Activated CD8-positive, alpha-beta memory T cell treated with anti-CD3 and anti-CD28 coated beads for 24 hours (primary cell): ENCODE data around the gene NF1.
"Not testable (repeated sequence)": the region's sequence is repeated elsewhere in the genome, so short reads cannot be mapped to it uniquely, and the experiment has no call there.

Source experiments
- DNase-seq: peaks from one replicate; pipeline ENCODE4 v3.0.0-alpha.2; 2020

The NF1 gene

DNA sequence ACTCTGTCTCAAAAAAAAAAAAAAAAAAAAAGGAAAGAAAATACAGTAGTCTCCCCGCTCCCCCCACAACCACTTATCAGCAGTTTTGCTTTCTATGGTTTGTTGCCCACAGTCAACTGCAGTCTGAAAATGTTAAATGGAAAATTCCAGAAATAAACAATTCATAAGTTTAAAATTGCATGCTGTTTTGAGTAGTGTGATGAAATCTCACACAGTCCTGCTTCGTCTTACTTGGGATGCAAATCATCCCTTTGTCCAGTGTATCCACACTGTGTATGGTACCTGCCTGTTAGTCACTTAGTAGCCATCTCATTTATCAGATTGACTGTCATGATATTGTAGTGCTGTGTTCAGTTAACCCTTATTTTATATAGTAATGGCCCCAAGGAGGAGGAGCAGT, 41.5 kb downstream of the NF1 start:
- DNase-seq: no peak

GRCh38 chr17:31140111-31140510, 45.3 kb downstream of the NF1 start:
- no peak for DNase-seq

- DNase-seq: no peak
These were observed 49.7 kb downstream of the NF1 start for GRCh38 chr17:31144428-31144827.

DNA sequence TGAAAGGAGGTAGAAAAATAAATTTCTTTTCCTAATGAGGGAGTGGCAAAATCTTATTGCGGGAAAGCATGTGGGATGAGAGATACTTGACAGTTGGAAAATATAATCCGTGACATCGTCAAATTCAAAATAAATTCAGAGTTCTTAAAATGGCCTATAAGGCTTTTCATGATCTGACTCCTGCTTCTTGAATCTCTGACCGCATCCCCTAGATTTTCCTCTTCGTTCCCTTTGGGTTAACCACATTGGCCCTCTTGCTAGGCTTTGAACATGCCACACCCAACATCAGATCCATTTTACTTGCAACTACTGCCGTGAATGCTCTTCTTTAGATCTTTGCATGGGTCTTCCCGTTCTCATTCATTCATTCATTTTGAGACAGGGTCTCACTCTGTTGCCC, 50.1 kb downstream of the NF1 start:
- no peak for DNase-seq

- no peak for DNase-seq
These were observed 52.9 kb downstream of the NF1 start for GRCh38 chr17:31147507-31148202.

DNA sequence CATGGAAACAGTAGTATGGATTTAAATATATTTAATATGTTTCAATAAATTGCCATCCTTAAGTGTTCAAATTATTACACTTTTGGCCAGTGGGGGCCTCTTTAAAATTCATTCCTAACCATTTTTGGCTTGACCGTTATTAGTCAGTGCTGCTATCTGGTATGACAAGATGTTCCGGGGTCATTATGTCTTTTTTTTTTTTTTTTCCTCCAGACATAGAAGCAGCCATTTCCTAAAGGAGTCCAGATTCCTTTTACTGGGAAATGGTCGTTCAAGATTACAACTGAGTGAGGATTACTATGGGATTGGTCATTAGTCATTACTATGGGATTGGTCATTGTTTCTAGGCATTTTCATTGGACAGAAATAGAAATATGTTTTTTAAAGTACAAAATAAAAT, 53.4 kb downstream of the NF1 start:
- no peak for DNase-seq

DNA sequence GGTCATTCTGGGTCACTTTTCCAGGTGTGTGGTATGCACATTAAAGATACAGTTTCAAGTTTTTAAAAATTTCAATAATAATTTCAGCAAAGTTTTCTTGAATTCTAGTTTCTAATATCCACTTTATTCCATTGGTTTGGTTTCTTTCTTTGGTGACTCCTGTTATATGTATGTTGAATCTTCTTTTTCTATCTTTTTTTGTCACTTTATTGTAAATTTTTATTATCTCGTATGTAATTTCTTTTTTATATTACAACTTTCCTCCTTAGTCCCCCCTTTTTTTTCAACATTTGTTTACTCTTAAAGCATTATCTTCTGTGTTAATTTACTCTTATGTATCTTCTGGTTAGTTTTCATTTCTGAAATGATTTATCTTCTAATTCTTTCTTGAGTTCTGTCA, 57.5 kb downstream of the NF1 start:
- DNase-seq: no peak

DNA sequence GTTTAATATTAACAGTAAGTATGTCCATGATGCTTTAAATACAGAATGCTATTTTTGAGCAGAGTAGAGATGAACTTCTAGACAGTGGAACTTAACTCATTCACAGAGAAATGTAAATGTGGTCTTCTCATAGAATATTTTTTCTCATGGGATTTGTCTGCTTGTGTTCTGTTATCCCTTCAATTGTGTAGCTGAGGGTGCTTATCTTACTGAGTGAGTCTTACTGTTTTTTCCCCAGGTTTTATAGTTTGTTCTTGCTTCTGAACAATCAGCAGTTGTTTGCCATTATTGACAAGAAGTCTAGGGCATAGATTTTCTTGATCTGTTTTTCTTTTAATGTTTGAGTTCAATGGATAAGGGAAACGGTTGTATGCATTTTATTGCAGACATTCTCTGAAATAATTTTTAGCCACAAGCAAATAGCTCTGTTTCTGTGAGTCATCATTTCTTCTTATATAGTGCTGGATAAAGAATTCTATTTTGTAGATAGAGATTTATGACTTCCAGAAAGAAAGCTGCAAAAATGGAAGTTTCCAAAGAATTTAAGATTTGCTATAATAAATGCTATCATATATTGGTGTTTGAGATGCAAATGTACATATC, 60.5 kb downstream of the NF1 start:
- no peak for DNase-seq

DNA sequence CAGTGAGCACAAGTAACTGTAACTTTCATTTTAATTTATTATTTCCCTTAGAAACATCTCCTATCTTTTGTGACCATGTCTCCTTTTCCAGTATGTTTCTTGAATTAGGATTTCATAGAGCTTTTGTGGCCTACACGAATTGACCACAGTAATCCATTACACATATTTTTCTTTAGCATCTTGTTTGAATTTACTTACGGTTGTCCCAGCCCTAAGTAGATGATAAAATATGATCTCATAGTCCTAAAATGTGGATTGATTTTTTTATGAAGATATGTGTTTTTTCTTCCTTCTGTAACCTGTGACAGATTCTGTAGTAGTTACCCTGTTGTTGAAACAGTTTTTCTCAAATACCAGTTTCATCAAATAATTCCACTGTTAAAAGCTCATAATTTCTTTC, 61.5 kb downstream of the NF1 start:
- no peak for DNase-seq

GRCh38 chr17:31156864-31157263, 62.1 kb downstream of the NF1 start:
- not testable (repeated sequence) for DNase-seq

DNA sequence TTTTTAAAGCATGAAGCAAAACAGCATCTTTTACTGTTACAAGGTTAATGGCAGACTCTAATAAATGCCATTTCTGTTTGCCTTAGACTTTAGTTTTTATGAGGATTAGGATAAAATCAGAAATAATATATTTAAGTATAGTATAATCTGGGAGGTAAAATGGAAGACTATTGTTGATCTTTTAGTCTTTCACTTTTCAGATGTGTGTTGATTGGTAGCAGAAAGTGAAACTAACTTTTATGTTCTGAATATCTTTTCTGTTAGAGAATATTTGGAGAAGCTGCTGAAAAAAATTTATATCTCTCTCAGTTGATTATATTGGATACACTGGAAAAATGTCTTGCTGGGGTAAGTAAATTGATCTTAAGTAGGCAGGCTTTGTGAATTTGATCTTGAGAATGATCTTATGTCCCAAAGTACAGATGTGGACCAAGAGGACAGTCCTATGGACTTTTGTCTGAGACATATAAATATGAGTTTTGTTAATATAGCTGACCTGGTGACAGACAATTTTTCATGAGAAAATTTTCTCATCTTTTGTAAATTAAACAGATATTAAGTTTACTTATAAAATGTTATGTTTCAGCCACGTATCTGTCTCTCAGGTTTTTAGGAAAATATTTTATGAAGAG, 64.1 kb downstream of the NF1 start:
- no peak for DNase-seq

- no peak for DNase-seq
These were observed 68.5 kb downstream of the NF1 start for GRCh38 chr17:31163091-31163781.

DNA sequence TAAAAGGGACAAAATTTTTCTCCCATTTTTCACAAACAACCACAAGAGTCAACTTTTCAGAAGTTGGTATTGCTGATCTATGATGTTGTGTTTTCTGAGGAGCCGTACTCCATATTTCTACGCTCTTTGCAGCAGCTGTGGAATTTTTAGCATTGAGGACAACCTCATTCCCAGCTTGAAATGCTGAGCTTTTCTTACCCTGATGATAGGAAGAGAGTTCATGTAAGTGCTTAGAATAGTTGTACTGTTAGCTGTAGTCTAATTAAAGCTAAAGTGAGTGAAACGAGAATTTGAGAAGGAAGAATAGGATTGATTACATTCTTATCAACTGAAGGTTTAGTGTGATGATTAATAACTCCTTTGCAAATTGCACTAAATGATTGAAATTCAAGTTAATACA, 72.3 kb downstream of the NF1 start:
- no peak for DNase-seq

- no peak for DNase-seq
These were observed 76.9 kb downstream of the NF1 start for GRCh38 chr17:31171701-31172100.

DNA sequence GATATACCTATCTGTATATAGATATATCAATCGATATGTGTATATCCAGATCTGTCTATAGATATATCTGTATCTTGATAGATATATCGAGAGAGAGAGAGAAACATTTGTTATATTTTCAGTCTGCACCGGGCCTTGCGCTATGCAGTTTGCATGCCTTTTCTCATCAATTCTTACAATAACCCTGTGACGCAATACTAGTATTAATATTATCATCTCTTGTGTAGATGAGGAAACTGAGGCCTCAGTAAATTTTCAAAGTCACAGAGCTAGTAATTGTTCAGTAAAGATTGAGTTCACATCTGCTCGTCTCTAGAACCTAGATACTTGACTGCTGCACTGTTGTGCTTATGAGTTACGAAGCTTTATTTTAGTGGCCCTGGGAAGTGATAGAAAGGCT, 77.6 kb downstream of the NF1 start:
- DNase-seq: no peak

DNA sequence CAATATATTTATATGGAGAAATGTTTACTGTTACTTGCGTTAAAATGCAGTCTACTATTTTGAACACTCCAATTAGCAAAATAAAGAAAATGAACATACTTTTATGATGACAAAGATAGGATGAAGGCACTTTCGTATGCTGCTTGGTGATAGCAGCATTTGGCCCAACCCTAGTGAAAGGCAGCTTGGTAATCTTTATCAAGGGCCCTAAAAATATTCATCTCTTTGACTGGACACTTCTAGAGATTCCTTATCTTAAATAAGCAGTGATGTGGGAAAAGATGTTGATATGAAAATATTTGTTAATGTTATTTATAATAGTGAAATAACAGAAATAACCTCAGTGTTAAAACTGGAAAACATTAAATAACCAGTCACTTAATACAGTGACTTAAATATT, 79.4 kb downstream of the NF1 start:
- DNase-seq: no peak

DNA sequence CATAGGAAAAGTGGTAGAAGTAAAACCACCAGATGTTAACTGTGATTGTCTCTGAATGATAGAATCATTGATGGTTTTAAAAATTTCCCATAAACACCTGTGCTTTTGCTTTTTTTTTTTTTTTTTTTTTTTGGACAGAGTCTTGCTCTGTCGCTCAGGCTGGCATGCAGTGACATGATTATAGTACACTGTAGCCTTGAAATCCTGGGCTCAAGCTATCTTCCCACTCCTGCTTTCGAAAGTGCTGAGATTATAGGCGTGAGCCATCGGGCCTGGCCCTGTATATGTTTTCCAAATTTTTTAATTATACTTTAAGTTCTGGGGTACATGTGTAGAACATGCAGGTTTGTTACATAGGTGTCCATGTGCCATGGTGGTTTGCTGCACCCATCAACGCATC, 80.5 kb downstream of the NF1 start:
- no peak for DNase-seq

- DNase-seq: not testable (repeated sequence)
These were observed 81.4 kb downstream of the NF1 start for GRCh38 chr17:31176143-31176542.

- not testable (repeated sequence) for DNase-seq
These were observed 84.2 kb downstream of the NF1 start for GRCh38 chr17:31178951-31179350.

DNA sequence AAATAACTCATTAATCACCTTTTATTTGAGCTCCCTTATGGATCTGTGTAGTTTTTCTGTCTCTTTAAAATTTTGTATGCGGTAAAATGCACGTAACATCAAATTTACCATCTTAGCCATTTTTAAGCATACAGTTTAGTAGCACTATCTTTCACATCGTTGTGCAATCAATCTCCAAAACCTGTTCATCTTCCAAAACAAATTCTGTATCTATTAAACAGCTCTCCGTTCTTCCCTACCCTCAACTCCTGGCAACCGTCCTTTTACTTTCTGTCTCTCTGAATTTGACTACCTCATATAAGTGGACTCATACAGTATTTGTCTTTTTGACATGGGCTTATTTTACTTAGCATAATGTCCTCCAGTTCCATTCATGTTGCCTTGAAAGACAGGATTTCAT, 100.5 kb downstream of the NF1 start:
- DNase-seq: no peak

- DNase-seq: no peak
These were observed 103.2 kb downstream of the NF1 start for GRCh38 chr17:31198026-31198425.

DNA sequence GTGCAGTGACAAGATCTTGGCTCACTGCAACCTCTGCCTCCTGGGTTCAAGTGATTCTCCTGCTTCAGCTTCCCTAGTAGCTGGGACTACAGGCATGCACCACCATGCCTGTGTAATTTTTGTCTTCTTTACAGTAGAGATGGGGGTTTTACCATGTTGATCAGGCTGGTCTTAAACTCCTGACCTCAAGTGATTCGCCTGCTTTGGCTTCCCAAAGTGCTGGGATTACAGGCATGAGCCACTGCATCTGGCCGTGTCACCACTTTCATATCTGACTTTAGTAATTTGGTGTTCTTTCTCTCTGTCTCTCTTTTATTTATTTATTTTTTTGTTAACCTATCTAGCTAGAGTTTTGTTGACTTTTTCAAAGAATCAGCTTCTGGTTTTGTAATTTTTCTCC, 103.9 kb downstream of the NF1 start:
- DNase-seq: not testable (repeated sequence)

- DNase-seq: no peak
These were observed 105.5 kb downstream of the NF1 start for GRCh38 chr17:31200287-31200686.

DNA sequence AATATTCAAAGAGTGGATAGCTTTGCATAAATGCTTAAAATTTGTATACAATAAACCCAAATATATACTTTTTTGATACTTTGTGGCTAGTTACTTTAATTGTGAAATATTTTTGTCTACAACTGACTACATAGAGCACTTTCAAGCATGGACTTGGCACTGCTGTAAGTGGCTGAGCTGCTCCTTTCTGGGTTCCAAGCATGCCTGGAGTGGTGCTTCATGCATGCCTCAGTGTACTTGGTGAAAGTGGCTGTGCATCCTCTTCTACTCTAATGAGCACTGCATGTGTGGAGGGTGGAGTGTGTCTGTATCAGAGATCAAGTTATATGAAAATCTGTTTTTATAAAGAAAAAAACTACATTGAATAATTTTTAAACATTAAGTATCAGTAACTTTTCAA, 108.2 kb downstream of the NF1 start:
- no peak for DNase-seq
